Thyroid gland (tissue), 4 donors: ENCODE data around the gene CTSL.

Experiments
- POLR2A ChIP-seq, 2 donors: fragments of 450-650 bp; IDR thresholded peaks; one replicate each; pipeline ENCODE4 v1.6.1; 2017; ENCODE audit warnings: antibody characterized with exemption in 2 of 2, mild to moderate bottlenecking in 2 of 2, moderate library complexity in 1 of 2
- TF ChIP-seq, protein P1 (sequence below), 6 experiments: fragments of 200-600 bp in 3 of 6; fragments of 450-650 bp in 3 of 6; sonication (generic) in 3 of 6; IDR thresholded peaks; one replicate each; pipeline ENCODE4 v1.5.1; 2016 to 2019; ENCODE audit warnings: antibody characterized with exemption in 6 of 6, mild to moderate bottlenecking in 2 of 6, inconsistent platforms in 1 of 6, moderate library complexity in 1 of 6

DNA sequence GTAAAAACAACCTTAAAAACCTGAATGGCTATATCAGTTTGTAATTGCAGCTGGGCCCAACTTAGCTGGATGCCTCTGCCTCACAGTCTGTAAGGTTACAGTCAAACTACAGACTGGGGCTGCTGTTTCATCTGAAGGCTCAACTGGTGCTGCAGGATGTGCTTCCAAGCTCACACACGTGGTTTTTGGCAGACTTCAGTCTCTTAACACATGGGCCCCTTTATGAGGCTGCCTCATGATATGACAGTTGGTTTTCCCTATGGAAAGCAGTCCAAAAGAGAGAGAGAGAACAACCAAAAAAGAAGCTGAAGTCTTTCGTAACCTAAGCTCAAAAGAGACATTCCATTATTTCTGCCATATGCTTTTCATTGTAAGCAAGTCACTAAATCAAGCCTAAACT, 27.4 kb downstream of the CTSL start:
- TF ChIP-seq, protein P1, sequence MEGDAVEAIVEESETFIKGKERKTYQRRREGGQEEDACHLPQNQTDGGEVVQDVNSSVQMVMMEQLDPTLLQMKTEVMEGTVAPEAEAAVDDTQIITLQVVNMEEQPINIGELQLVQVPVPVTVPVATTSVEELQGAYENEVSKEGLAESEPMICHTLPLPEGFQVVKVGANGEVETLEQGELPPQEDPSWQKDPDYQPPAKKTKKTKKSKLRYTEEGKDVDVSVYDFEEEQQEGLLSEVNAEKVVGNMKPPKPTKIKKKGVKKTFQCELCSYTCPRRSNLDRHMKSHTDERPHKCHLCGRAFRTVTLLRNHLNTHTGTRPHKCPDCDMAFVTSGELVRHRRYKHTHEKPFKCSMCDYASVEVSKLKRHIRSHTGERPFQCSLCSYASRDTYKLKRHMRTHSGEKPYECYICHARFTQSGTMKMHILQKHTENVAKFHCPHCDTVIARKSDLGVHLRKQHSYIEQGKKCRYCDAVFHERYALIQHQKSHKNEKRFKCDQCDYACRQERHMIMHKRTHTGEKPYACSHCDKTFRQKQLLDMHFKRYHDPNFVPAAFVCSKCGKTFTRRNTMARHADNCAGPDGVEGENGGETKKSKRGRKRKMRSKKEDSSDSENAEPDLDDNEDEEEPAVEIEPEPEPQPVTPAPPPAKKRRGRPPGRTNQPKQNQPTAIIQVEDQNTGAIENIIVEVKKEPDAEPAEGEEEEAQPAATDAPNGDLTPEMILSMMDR (IDR thresholded peaks at IDR 0.05) = no peak
- no peak for TF ChIP-seq POLR2A (IDR thresholded peaks at IDR 0.05)
